ENCODE data around the gene HOXA13. TPM values are rescaled to one million over a fixed set of nuclear protein-coding genes. Genes with fewer than 3 reads are reported as not detected.
A peak's percentile ranks its signal among the peaks of the same experiment; 100 is the strongest.

HOXA13 gene
- total RNA-seq, 1 experiment from 2014 or later, result 1.9 TPM

DNA sequence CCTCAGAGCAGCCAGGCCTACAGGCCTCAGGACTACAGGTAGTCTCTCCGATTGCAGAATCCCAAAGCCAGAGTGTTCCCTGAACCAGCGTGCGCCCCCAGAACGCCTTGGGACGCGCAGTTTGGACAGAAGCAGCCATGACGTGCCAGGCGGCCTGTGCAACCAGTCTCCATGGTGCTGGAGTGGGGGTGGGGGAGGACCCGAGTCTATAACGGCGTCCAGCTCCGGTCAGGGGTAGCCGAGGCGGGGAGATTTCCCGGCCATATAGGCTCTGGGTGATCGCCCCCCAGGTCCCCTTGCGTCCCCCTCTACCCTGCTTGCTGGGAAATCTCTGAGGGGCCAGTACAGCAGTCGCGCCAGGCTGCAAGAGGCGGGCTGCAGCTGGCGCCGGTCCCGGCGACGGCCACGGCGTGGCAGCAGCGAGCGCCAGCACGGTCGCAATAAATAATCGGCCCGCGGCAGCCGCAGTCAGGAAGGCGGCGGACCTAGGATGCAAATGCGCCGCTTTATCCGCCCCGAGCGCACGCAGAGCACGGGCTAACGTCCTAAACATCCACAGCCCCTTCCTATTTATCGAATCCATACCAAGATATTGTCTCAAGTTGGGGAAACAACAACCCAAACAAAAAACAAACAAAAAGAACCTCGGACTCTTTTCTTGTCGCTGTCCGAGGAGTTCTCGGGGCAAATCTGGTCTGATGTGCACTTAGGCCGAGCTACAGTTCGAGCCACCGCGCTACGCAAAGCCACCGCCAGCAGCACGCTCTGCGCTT, 49.1 kb downstream of the HOXA13 start:
- peak; percentile 72 for DNase-seq (ENCODE audit: extremely low read depth, low read depth)

GRCh38 chr7:27149842-27150567, 49.9 kb downstream of the HOXA13 start:
- DNase-seq (ENCODE audit: extremely low read depth, low read depth), result no peak

GRCh38 chr7:27148756-27149641, 50.9 kb downstream of the HOXA13 start:
- DNase-seq (ENCODE audit: extremely low read depth, low read depth), result no peak

- DNase-seq (ENCODE audit: extremely low read depth, low read depth), result no peak
Measured at GRCh38 chr7:27148031-27148755, 51.7 kb downstream of the HOXA13 start.

DNA sequence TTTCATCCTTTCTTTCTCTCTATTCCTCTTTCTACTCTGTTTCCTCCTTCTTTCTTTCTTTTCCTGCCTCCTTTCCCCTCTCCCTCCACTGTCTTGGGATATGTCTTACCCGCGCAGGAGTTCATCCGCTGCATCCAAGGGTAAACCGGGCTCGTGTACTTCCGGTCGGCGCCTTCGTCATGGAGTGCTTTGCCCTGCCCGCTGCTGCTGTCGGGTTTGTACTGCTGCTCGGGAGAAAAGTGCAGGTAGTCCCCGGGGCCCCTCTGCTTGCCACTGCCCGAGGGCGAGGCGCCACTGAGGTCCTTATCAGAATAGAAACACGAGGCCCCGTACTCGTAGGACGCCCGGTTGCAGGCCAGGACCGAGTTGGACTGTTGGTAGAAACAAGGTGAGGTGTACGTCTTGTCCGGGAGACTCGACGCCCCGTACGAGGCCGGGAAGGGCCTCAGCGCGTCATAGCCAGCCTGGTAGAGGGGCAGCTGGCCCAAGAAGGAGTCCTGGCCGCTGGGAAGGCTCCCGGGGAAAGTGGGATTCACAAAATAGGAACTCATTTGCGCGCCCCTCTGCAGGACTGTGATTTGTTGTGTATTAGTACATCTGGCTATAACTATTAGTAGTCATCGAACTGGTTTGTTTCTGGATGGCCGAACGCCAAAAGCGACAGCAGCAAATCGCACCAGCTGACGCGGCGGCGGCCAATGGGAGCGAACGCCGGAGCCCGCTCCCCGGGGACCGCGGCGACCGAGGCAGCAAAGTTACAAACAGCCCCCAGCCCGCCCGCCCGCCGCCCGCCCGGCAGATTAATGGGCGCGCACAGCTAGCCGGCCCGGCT, 52.5 kb downstream of the HOXA13 start, which contains the start of gene HOXA6:
HOXA6 (minus strand) TSS at position 576 of the 832 bp plus-strand sequence; CDS start at position 551, 25 bp downstream.
- DNase-seq (ENCODE audit: extremely low read depth, low read depth), result no peak

DNA sequence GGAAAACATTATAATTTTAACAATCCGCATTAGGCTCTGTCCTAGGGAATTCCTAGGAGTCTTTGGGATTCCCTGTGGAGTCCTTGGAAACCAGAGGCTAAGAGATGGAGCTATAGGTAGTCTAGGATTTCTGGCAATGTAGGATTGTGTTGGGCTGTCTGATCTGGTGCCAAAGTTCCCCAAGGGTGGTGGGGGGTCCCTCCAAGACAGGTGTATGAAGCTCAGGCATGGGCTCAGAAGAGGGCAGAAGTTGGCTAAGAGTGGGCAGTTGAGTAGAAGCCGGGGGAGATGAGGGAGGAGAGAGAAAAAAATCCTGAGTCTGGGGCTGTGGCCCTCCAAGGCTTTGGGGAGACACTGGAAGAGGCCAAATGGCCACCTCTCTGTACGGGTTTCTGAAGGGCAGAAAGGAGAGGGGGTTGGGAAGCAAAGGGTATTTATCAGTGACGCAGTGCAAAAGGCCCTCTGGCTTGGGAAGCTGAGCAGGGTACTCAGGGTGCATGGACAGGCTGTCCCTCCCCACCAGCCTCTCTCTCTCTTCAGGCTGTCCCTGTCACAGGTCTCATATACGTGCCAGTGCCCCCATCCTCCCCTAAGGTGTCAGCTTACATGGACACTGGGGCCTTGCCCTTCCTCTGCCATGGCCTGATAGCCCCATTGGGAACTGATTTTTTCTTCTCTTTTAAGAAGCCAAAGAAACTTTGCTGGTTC, 53.2 kb downstream of the HOXA13 start:
- no peak for DNase-seq (ENCODE audit: extremely low read depth, low read depth)

- DNase-seq (ENCODE audit: extremely low read depth, low read depth), result no peak
Measured at GRCh38 chr7:27145914-27146412, 53.9 kb downstream of the HOXA13 start.

GRCh38 chr7:27145165-27145913, 54.6 kb downstream of the HOXA13 start:
- no peak for DNase-seq (ENCODE audit: extremely low read depth, low read depth)

GRCh38 chr7:27144781-27145164, 55.1 kb downstream of the HOXA13 start:
- no peak for DNase-seq (ENCODE audit: extremely low read depth, low read depth)

Small RNA genes within 50 kb of the gene (small RNA-seq; reads per million reads assigned to genes)
- 0 reads per million in 2 experiments for gene AC004080.5
- 0 reads per million in 2 experiments for gene RF02140
- 0 reads per million in 2 experiments for gene RF02141

Other genes with a start within 250 kb of the HOXA13 start
- 0.87 TPM in 1 of 2 replicates, not detected in the other for gene HOXA1, start 104.1 kb downstream of the HOXA13 start, total RNA-seq (2014; rRNA removed; shearing (Covaris generic))
- gene HOXA2, start 97.4 kb downstream of the HOXA13 start, total RNA-seq (2014; rRNA removed; shearing (Covaris generic)), result 1.8 and 3.0 TPM in 2 replicates
- 0.57 and 0.61 TPM in 2 replicates for gene HOXA4, start 69.3 kb downstream of the HOXA13 start, total RNA-seq (2014; rRNA removed; shearing (Covaris generic))
- 7.5 and 12.8 TPM in 2 replicates for gene HOXA5, start 56.4 kb downstream of the HOXA13 start, total RNA-seq (2014; rRNA removed; shearing (Covaris generic))
- gene HOXA6, start 52.3 kb downstream of the HOXA13 start, total RNA-seq (2014; rRNA removed; shearing (Covaris generic)), result 6.7 and 8.3 TPM in 2 replicates
- 4.4 and 5.8 TPM in 2 replicates for gene HOXA3, start 47.5 kb downstream of the HOXA13 start, total RNA-seq (2014; rRNA removed; shearing (Covaris generic))
- 3.8 and 4.1 TPM in 2 replicates for gene HOXA7, start 43.4 kb downstream of the HOXA13 start, total RNA-seq (2014; rRNA removed; shearing (Covaris generic))
- 5.1 and 7.8 TPM in 2 replicates for gene HOXA9, start 34.6 kb downstream of the HOXA13 start, total RNA-seq (2014; rRNA removed; shearing (Covaris generic))
- 9.8 and 11.9 TPM in 2 replicates for gene HOXA10, start 25.8 kb downstream of the HOXA13 start, total RNA-seq (2014; rRNA removed; shearing (Covaris generic))
- 6.7 and 7.1 TPM in 2 replicates for gene HOXA11, start 14.9 kb downstream of the HOXA13 start, total RNA-seq (2014; rRNA removed; shearing (Covaris generic))
- gene EVX1, start 42.7 kb upstream of the HOXA13 start, total RNA-seq (2014; rRNA removed; shearing (Covaris generic)), result 0.12 TPM in 1 of 2 replicates, not detected in the other